NT2/D1 (cell line): ENCODE measurements around the gene IL24.

Experiments
- DNase-seq: peaks from one replicate; pipeline ENCODE4 v3.0.0-alpha.2; 2011; ENCODE audit warnings: low read depth, low spot score
- H3K27me3 ChIP-seq: 2 replicates; pipeline ENCODE4 v1.6.0; 2011; ENCODE audit warnings: mild to moderate bottlenecking; ENCODE audit not compliant: insufficient read length, insufficient read depth
- H3K36me3 ChIP-seq: 2 replicates; pipeline ENCODE4 v1.6.1; 2011; ENCODE audit warnings: mild to moderate bottlenecking, low read length, mixed read lengths; ENCODE audit not compliant: insufficient read depth, insufficient read length
- H3K4me1 ChIP-seq: 2 replicates; pipeline ENCODE4 v1.5.1; 2011; ENCODE audit not compliant: insufficient read depth, insufficient read length
- H3K4me3 ChIP-seq: 2 replicates; pipeline ENCODE4 v1.5.1; 2011; ENCODE audit warnings: low read depth; ENCODE audit not compliant: insufficient read length
- H3K9ac ChIP-seq: 2 replicates; pipeline ENCODE4 v1.6.0; 2011; ENCODE audit warnings: low read depth; ENCODE audit not compliant: insufficient read length
- H3K9me3 ChIP-seq: 2 replicates; pipeline ENCODE4 v1.5.1; 2011; ENCODE audit warnings: mild to moderate bottlenecking, low read length; ENCODE audit not compliant: insufficient read depth
- SUZ12 ChIP-seq: IDR thresholded peaks from 2 replicates; pipeline ENCODE4 v1.6.1; 2011; ENCODE audit not compliant: insufficient read length, insufficient read depth; ENCODE audit errors: extremely low read depth
- YY1 ChIP-seq: IDR thresholded peaks from 2 replicates; pipeline ENCODE4 v1.6.1; 2011; ENCODE audit not compliant: insufficient read length, insufficient read depth
- ZNF274 ChIP-seq: IDR thresholded peaks from 2 replicates; pipeline ENCODE4 v1.6.1; 2011; ENCODE audit warnings: mild to moderate bottlenecking, low read depth, low read length

IL24 gene

DNA sequence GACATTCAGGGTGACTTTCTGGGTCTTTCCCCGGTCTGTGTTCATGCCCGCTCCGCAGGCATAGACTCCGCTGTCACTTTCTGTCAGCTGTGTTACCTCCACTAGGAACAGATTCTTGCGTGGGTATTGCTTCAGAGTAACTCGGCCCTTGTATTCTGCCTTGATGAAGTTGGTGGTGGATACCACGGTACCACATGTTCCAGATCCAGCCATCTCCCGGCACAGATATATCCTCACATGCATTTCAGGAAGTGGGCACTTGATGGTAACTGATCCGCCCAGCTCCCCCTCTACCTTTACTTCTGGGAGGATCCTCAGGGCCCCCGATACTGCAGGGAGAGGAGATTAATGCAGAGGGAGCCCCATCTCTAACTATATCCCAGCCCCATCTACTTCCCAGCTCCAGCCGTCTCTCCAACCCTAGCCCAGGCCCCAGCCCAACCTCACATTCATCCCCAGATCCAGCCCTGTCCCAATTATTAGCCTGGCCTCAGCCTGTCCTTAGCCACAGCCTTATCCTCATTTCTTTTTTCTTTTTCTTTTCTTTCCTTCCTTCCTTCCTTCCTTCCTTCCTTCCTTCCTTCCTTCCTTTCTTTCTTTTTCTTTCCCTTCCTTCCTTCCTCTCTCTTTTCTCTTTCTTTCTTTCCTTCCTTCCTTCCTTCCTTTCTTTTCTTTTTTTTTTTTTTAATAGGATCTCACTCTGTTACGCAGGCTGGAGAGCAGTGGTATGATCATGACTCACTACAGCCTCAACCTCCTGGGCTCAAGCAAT is 16.7 kb downstream of the IL24 start:
- no peak overlapping the region for H3K4me3 ChIP-seq
- H3K36me3 ChIP-seq, result no peaks in the 10 kb centered on the region
- DNase-seq, result no peak
- no peak for TF ChIP-seq ZNF274
- TF ChIP-seq YY1, result no peak
- TF ChIP-seq SUZ12, result no peak
- peaks cover 34% of the 10 kb centered on the region for H3K27me3 ChIP-seq
- H3K9me3 ChIP-seq, result no peaks in the 10 kb centered on the region
- H3K9ac ChIP-seq, result no peak overlapping the region
- H3K4me1 ChIP-seq, result no peaks in the 10 kb centered on the region

DNA sequence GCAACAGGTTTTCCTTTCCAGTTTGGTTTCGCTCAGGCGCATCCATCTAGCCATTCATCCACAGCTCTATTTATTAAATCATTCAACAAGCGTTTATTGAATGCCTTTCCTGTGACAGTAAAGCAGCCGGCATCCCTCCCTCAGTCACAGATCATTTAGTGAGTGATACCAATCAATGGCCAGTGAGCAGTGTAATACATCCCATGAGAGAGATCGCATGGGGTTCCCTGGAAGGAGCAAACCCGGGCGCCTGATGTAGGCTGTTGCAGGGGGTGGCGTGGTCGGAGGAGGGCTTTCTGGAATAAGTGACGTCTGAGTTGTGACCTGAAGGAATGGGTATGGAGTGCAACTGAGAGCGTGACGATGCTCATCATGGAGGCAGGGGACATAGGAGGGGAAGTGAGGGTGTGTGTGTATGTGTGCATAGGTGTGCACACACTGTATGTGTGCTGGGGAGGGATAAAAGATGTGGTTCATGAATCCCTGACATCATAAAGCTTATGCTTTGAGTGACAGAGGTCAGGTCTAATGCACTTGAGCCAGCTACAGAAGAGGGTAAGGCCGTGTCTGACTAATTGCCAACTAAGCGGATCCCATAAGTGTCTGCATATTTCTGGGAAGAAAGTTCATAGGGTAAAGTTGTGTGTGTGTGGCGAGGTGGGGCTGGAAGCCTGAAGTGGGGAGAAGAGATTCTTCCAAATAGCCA is 17.9 kb downstream of the IL24 start:
- H3K4me3 ChIP-seq, result no peak overlapping the region
- peaks cover 23% of the 10 kb centered on the region for H3K27me3 ChIP-seq
- H3K4me1 ChIP-seq, result no peaks in the 10 kb centered on the region
- H3K36me3 ChIP-seq, result no peaks in the 10 kb centered on the region
- no peak for DNase-seq
- TF ChIP-seq ZNF274 (no peak), SUZ12 (no peak), YY1 (no peak)
- no peak overlapping the region for H3K9ac ChIP-seq
- H3K9me3 ChIP-seq, result no peaks in the 10 kb centered on the region

DNA sequence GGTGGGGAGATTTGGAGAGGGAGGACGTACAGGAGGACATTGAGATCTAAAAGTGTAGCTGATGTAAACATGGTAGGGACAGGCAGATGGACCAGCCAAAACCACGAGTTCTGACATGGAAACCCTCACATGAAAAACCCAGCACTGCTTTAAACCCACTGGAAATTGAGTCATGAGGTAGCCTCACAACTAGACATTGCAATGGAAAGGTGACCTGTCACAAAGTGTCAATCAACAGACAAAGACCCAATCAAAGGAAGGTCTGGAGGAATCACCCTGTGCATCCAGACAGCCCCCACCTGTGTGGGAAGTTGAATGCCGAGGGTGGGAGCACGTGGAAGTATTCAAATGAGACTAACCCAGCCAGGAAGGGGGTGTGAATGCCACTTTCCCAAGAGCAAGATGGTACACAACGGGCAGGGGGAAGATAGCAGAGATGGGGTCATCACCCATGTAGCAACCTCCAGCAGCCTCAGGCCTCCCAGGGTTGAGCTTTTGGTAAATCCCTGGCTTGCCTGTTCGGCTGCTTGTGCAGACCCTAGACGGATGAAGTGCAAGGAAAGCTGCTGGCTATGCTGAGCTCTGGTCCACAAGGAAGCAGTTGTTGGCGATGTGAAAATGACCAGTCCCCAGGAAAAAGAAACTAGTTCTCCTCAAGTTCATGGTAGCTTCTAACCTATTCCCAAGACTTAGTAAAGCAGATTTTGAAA is 18.9 kb downstream of the IL24 start:
- H3K9ac ChIP-seq, result no peak overlapping the region
- no peak overlapping the region for H3K4me3 ChIP-seq
- H3K4me1 ChIP-seq, result no peaks in the 10 kb centered on the region
- no peaks in the 10 kb centered on the region for H3K36me3 ChIP-seq
- DNase-seq, result no peak
- TF ChIP-seq YY1, result no peak
- TF ChIP-seq SUZ12, result no peak
- no peak for TF ChIP-seq ZNF274
- H3K9me3 ChIP-seq, result no peaks in the 10 kb centered on the region
- peaks cover 15% of the 10 kb centered on the region for H3K27me3 ChIP-seq

DNA sequence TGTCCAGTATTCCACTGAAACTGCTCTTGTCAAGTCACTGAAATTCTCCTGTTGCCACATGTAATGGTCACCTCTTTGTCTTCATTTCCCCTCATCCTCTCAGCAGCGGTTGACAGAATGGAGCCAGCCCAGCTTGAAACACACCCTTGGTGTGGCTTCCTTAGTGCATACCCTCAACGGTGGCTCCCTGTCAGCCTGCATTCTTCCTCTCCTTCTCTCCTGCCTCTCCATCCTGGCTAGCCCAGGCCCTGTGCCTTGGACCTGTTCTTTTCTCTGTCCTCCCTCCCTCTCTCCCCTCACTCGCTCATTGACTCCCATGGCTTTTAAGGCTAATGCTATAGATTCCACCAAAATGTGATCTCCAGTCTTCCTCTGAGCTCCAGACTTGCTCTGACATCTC is 20.8 kb downstream of the IL24 start:
- no peak overlapping the region for H3K9ac ChIP-seq
- no peaks in the 10 kb centered on the region for H3K36me3 ChIP-seq
- no peak for DNase-seq
- H3K4me1 ChIP-seq, result no peaks in the 10 kb centered on the region
- peaks cover 8% of the 10 kb centered on the region for H3K27me3 ChIP-seq
- no peaks in the 10 kb centered on the region for H3K9me3 ChIP-seq
- TF ChIP-seq SUZ12 (no peak), ZNF274 (no peak), YY1 (no peak)
- H3K4me3 ChIP-seq, result no peak overlapping the region

DNA sequence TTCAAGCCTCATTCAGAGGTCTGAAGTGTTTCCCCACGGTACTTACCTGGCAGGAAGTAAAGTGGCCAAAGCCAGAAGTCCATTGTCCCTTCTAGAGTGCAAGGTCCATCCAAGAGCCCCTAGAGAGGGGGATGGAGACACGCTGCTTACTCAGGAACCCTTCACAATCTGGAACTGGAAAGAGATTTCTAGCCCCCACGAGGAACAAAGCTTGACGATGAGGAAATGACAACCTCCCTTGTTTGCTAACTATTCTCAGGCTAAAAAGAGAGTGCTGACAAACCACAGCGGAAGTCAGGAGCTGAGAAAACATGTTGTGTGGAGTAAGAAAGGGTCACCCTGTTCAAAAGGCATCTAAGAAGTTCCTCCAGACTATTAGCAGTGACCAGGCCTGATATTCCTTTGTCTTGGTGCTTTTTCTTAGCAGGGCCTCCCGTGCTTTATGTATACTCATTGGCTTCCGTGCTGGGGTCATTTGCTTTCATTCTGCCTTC is 24.6 kb downstream of the IL24 start, which contains the start of gene FCMR:
TSS of gene FCMR (minus strand) at position 170 of the 494 bp plus-strand sequence. CDS start at position 83, 87 bp downstream.
- no peak within 1 kb of the TSS for H3K4me3 ChIP-seq
- no peaks in the 10 kb centered on the region for H3K27me3 ChIP-seq
- no peaks in the 10 kb centered on the region for H3K4me1 ChIP-seq
- no peak for DNase-seq
- TF ChIP-seq ZNF274, result no peak
- no peak for TF ChIP-seq YY1
- no peak for TF ChIP-seq SUZ12
- no peaks in the 10 kb centered on the region for H3K9me3 ChIP-seq
- no peaks in the 10 kb centered on the region for H3K36me3 ChIP-seq
- H3K9ac ChIP-seq, result no peak within 1 kb of the TSS

DNA sequence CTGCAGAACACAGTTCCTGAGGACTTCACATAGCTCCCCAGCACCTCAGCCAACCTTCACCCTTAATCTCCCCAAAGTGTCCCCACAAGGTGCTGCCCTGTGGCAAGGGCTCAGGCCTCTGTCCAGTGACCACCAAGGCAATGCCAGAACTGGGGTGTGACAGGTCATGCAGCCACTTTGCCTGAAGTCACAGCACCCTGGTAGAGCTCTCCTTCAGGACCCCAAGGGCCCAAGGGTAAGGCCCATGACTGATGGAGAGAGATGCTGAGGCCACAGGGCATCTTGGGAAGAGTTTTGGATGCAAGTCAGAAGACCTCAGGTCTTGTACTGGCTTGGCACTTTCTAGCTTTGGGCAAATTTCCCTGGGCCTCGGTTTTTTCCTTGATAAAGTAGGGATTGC is 25.3 kb downstream of the IL24 start:
- no peaks in the 10 kb centered on the region for H3K27me3 ChIP-seq
- TF ChIP-seq SUZ12 (no peak), ZNF274 (no peak), YY1 (no peak)
- no peak overlapping the region for H3K4me3 ChIP-seq
- H3K4me1 ChIP-seq, result no peaks in the 10 kb centered on the region
- no peaks in the 10 kb centered on the region for H3K36me3 ChIP-seq
- H3K9me3 ChIP-seq, result no peaks in the 10 kb centered on the region
- DNase-seq, result no peak
- no peak overlapping the region for H3K9ac ChIP-seq
